Suprapubic skin (tissue), 4 donors: Measurements from ENCODE around the gene ZBTB40.

Experiments
- EP300 ChIP-seq: sonication (generic); formaldehyde crosslinking; IDR thresholded peaks from one replicate; pipeline ENCODE4 v1.6.1; 2017; ENCODE audit warnings: antibody characterized with exemption
- POLR2AphosphoS5 ChIP-seq, 3 donors: sonication (generic); formaldehyde crosslinking; IDR thresholded peaks; one replicate each; pipeline ENCODE4 v1.6.1; 2017; ENCODE audit warnings: antibody characterized with exemption in 3 of 3
- TF ChIP-seq, protein P1 (sequence below), 2 donors: fragments of 200-600 bp in 1 of 2; fragments of 450-650 bp in 1 of 2; sonication (generic) in 1 of 2; IDR thresholded peaks; one replicate each; pipeline ENCODE4 v1.5.1; 2016 to 2019; ENCODE audit warnings: antibody characterized with exemption in 2 of 2, mild to moderate bottlenecking in 1 of 2, moderate library complexity in 1 of 2

GRCh38 chr1:22443332-22443731 is 8.3 kb upstream of the ZBTB40 start:
- no peak for TF ChIP-seq EP300
- TF ChIP-seq, protein P1, sequence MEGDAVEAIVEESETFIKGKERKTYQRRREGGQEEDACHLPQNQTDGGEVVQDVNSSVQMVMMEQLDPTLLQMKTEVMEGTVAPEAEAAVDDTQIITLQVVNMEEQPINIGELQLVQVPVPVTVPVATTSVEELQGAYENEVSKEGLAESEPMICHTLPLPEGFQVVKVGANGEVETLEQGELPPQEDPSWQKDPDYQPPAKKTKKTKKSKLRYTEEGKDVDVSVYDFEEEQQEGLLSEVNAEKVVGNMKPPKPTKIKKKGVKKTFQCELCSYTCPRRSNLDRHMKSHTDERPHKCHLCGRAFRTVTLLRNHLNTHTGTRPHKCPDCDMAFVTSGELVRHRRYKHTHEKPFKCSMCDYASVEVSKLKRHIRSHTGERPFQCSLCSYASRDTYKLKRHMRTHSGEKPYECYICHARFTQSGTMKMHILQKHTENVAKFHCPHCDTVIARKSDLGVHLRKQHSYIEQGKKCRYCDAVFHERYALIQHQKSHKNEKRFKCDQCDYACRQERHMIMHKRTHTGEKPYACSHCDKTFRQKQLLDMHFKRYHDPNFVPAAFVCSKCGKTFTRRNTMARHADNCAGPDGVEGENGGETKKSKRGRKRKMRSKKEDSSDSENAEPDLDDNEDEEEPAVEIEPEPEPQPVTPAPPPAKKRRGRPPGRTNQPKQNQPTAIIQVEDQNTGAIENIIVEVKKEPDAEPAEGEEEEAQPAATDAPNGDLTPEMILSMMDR (IDR thresholded peaks at IDR 0.05) = no peak
- TF ChIP-seq POLR2AphosphoS5 (IDR thresholded peaks at IDR 0.05) = no peak
